GM19395 (cell line): ENCODE measurements around the gene LRFN5.
"Not testable (repeated sequence)": the region's sequence is repeated elsewhere in the genome, so short reads cannot be mapped to it uniquely, and the experiment has no call there.

ENCODE experiments used
- ATAC-seq: cut with Tn5 transposase; IDR thresholded peaks from one replicate; pipeline ENCODE4 v1.9.1; 2021; ENCODE audit warnings: mild to moderate bottlenecking, moderate library complexity; ENCODE audit not compliant: unreplicated experiment

The LRFN5 gene

DNA sequence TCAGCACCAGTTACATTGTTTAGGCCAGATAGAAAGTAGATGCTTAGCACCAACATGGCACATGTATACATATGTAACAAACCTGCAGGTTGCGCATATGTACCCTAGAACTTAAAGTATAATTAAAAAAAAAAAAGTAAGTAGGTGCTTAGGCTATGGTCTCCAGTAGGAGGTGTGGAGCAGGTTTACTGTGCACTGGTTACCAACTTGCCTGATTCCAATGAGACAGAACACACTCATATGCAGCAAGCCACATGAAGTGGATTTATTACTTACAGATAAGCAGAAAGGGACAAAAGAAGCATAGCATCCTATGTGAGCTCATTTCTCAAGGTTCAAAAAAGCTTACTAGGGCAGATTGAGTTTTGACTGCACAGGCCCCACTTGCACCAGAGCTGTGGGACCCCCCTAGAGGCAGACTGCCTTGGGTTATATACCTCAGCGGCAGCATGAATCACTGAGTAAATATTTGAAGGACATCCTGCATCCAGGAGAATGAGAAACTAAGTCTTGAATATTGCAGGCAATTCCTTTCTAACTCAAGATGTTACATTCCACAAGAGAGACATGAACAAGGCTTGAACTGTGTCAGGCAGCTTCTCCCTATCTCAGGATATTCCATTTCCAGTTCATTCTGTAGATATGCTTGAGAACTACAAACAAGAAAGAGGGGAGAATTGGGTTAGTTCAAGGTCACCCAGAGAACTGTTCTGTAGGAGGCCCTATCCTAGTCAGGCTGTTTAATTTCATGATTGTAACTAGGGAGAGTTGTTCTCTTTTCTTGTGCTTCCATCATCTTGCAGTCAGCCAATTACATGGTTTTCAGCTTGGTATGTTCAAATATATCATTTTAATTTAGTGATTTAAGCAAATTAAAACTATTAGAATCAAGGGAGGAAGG lies 30.1 kb downstream of the LRFN5 start:
- ATAC-seq, result no peak

DNA sequence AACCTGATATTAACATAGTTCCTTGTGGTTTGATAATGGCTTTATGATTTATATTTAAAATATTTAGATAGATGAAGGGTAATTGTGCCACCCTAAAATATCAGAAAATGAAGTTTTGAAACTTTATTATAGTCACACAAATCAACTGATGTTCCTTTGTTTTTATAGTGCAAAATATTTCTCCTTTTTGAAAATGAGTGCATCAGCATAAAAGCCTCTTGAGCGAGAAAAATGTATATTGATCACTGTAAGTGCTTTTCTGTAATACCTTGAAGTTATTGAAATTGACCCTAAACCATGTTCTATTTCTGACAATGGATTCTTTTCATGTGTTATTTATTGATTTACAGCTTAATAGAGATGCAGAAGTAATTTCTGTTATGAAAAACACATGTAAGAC lies 35.0 kb downstream of the LRFN5 start:
- no peak for ATAC-seq

- ATAC-seq, result no peak
Observed at GRCh38 chr14:41642367-41642766, 35.7 kb downstream of the LRFN5 start.

GRCh38 chr14:41642789-41643188 lies 36.1 kb downstream of the LRFN5 start:
- ATAC-seq, result no peak

- ATAC-seq, result no peak
Observed at GRCh38 chr14:41644606-41645005, 37.9 kb downstream of the LRFN5 start.

DNA sequence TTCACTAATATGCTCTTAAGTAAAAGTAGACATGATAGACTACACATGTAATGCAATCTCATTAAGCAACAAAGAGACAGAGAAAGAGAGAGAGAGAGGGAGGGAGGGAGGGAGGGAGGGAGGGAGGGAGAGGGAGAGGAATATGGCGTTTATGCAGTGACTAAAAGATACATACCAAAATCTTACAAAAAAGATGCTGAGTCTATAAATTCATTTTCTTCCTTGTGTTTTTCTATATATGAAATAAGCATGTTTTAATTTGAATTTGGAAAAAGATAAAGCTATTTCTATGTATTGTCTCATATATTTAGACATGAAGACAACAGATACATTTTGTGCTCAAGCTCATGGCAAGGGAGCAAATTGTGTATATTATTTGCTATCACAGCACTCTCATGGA lies 44.1 kb downstream of the LRFN5 start:
- no peak for ATAC-seq

- no peak for ATAC-seq
Observed at GRCh38 chr14:41654196-41654595, 47.5 kb downstream of the LRFN5 start.

DNA sequence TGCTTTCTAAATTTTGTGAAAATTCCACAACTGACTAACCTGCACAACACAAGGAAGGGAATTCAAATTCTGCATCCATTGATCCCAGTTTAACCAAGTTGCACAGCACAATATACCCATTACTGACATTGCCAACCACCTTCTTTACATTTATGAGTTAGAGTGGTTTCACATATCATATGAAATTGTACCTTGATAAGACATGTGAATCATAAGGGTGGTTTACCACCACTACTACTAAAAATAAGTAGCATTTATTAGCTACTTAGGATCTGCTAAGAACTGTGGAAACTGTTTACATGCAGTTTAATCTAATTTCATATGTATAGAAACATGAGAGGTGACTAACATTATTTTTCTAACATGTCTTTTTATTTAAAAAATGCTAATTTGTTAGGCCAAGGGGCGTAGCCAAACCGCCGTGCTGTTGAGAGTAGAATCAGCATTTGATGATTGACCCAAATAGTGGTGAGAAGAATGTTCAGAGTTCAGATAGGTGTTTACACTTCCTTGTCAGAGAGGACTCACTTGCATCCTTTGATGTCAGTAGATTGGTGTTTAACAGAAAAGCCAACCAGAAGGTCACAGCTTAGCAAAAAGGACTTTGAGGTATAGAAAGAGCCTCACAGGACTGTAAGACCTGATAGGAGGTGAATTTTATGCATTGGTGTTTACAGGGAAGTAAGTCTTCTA lies 56.2 kb downstream of the LRFN5 start:
- ATAC-seq, result no peak

DNA sequence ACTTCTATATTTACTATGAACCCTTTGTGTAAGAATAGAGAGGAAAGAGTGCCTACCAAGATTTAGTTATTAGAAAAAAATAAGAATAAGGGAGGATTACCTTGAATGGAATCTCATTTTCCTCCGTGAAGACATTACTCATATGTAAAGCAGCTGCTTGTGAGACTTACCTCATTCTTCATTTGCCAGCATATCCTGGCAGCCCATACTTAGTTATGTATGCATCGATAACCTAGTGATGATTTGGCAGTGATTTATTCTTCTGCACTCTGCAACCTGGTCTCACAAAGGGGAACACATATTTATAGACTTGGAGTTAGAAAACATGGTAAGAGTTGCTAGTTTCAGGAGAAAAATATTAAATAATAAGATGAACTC lies 56.8 kb downstream of the LRFN5 start:
- ATAC-seq, result no peak

DNA sequence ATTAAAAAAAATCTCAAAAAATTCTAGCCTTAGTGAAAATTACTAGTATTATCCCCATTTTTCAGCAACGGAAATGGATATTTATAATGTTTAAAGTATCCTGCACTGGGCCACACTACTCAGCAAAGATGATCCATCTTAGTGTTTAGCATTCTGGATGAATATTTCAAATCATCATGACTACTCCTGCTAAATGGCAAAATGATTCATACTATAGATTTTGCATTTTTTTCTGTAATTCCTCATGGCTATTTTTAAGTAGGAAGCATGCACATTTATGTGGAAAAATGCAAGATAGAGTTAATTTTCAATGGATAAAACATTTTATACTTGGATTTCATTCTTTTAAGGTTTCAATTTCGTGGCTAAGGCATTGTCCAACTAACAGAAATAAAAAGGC lies 59.6 kb downstream of the LRFN5 start:
- no peak for ATAC-seq

GRCh38 chr14:41668356-41668755 lies 61.7 kb downstream of the LRFN5 start:
- ATAC-seq, result no peak

- ATAC-seq, result not testable (repeated sequence)
Observed at GRCh38 chr14:41673601-41674000, 66.9 kb downstream of the LRFN5 start.

GRCh38 chr14:41674511-41674971 lies 67.9 kb downstream of the LRFN5 start:
- ATAC-seq, result not testable (repeated sequence)

DNA sequence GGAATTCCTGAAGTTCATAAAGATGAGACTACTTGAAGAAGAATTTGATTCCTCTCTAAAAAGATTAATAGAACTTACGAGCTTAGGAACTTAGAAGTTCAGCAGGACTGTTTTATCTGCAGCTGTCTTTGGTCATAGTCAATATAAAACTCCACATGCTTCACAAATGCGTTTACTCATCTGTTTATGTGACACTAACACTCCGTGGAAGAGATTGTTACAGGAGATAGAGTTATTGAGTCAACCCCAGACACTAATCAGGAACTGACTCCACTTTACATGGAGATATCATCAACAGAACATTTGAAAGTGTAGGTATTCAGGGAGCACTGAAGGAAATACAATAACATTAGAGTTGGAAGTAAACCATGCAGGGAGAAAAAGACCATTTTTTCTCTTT lies 92.8 kb downstream of the LRFN5 start:
- ATAC-seq, result no peak

DNA sequence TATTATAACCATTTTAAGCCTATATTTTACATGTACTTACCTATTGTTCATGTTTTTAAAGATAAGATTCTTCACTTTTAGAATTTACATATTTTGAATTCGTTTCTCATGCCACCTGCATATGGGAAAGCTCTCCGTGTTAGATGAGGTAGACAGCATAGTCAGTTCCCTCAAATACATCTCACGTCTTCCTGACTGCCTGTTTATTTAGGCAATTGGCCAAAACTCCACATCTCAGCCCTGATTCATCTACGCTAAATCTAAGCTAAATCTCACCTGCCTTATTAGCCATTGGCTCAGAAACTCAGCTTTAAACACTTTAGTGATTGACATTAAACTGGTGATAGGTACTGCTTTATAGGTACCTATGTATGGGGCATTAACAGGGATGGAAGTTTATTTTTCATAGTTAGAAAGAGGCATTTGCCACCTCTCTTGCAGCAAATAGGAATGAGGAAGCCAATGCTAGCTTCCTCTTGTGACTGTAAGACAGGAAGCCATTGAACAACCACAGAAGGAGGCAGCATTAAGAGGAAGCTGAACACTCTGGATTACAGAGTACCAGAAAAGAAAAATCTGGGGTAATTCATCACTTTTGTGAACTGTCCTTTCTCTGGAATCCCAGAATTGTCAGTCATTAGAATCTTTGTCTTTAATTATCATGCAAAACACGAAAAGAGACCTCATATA lies 111.9 kb downstream of the LRFN5 start:
- ATAC-seq, result no peak

GRCh38 chr14:41739203-41739602 lies 132.5 kb downstream of the LRFN5 start:
- ATAC-seq, result no peak

DNA sequence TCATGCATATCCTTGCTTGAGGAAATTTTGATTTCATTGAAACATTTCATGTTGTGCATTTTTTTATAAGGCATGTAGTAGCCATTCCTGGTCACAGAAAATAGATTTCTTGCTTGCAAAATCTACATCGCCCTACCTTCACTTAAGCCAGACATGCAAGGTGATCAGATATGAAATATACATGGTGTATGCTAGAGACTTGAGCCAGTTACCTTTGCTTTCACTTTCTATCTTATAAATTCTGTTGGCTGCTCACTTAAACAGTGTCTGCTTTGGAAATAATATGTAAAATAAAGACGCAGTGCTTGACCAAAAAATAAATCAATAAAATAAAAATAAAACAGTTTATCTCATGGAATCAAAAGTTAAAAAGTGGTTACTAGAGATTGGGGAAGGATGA lies 136.5 kb downstream of the LRFN5 start:
- no peak for ATAC-seq

DNA sequence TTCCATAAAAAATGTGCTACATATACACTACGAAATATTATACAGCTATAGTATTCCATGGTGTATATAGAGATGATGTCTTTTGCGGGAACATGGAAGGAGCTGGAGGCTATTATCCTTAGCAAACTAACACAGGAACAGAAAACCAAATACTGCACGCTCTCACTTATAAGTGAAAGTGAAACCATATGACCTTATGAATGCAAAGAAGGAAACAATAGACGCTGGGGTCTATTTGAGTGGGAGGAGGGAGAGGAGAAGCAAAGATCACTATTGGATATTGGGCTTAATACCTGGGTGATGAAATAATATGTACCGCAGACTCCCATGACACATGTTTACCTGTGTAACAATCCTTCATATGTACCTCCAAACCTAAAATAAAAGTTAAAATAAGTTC lies 142.8 kb downstream of the LRFN5 start:
- ATAC-seq, result peak; percentile 98

GRCh38 chr14:41750575-41750974 lies 143.9 kb downstream of the LRFN5 start:
- ATAC-seq, result not testable (repeated sequence)

DNA sequence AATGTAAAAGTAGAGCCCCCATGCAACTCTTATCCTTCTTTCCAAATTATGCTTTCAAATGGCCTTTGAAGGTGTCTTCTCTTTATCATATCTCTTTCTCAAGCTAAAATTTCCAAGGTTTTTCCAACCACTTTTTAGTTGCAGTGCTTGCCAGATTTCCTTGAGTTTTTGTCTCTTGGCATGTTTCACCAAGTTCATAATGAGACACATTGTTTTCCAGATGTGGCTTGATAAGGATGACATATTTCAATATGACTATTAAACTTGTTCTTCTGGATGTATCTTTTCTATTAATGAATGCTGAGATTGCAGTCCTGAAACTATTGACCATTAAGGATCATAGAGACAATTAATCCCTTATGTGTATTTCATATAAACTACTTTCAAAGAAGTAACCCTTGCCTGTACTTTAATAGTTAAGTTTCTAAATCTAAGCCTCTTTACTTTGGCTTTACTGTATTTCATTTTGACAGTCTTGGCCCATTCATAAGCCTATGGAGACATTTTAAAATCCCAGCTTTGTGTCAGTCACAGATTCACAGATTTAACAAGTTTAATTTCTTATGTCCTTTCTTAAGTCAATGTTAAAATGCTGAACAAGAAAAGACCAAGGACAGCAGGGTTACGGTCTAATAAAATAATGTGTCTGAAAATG lies 151.5 kb downstream of the LRFN5 start:
- no peak for ATAC-seq

DNA sequence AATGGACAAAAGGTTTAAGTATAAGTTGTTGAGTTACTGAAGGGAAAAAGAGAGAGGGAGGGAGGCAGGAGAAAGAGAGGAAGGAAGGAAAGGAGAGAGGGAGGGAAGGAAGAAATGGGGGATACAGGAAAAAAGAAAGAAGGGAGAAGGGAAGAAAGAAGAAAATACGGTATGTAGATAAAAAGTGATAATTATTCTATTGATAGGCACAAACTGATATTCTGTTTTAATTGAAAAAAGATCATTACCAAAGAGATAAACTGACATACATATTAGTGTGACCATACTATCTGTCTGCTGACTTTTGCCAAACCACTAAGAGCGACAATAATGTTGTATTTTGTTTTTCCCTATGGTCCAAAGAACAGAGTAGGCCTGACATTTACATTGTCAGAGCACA lies 154.5 kb downstream of the LRFN5 start:
- ATAC-seq, result no peak
